ENCODE results near the gene IQSEC3.

GRCh38 chr12:227286-227915 is 160.8 kb downstream of the IQSEC3 start:
- TF ChIP-seq POLR2A (IDR thresholded peaks at IDR 0.05): no peak
- no peak for TF ChIP-seq CTCF (IDR thresholded peaks at IDR 0.05)

All from body of pancreas (tissue), 4 donors.